ENCODE data around the gene MUC5B. TPM values are rescaled to one million over a fixed set of nuclear protein-coding genes. Genes with fewer than 3 reads are reported as not detected.

The MUC5B gene
- total RNA-seq, 1 donor from 2014 or later, result not detected

DNA sequence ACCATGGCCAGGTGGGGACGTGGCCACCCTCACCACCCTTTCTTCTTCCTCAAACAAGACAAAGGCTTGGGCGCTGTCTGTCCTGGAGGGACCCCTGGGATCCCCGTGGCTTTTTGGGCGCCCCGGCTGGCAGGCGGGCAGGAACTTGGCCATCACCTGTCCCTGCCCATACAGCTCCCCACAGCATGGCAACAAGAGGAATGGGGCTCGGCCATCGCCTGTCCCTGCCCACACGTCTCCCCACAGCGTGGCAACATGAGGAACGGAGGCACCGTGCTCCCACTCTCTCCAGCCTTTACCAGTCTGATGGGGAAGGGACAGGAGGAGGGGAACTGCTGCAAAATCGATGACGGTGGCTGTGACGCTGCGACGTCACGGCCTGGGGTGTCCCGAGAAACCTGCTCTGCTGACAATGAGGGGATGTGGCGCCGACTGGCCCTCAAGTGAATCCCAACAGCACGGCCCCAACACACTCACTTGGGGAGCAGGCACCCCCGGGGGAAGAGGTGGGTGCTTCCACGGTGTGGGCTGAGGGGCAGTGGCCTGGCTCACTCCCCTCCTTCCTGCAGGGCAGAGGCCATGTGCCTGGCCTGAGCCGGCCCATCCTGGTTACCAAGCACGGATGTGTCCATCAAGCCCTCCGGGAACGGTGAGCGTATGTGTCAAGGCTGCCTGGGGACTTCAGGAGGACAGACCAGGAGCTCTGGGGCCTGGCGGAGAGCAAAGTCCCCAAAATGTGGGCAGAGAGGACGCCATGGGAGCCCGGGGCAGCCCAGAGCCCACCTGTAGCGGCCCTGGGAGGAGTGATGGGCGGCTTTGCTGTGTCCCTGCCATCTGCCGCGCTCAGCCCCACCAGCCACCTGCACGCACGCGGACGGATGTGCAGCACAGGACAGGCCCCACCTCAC lies 56.2 kb downstream of the MUC5B start:
- DNase-seq (ENCODE audit: low read depth), result no peak

- no peak for DNase-seq (ENCODE audit: low read depth)
Observed at GRCh38 chr11:1279674-1280055, 56.8 kb downstream of the MUC5B start.

DNA sequence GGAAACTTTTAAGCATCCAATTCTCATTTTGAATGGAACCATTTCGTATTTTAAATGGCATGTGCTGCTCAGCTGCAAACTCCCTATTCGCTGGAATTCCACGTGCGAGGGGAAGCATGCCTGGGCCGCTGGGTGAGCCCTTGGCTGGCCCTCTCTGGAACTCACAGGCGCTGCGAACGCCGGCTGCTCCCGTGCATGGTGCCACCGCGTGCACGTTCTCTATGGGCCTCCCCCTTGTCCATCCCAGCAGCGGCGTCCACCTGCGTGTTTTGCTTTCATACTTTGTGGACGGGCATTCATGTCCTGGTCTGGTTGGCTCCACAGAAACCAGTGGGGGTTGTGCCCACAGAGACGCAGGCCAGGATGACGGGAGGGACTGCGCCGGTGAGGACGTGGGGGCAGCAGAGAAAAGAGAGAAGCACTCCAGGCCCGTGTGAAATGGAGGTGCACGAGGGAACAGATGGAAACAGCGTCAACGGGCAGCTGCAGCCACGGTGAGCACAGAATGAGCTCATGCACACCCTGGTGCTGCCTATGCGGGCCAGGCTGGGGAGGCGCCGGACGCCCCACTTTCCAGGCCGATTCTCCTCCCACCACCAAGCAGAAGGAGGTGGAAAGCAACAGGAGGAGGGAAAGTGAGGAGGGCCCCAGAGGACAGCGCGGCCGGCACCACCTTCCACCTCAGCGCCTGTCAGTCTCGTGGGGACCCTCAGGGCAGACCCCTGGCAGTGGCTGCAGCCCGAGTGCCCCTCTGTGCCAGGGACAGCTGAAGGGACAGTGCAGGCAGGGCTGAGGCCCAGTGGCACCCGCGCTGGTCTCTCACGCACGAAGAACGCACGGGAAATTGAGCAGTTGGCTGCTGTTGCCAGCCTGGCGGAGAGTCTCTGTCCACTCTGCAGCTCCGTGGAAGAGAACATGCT lies 57.5 kb downstream of the MUC5B start:
- no peak for DNase-seq (ENCODE audit: low read depth)

- DNase-seq (ENCODE audit: low read depth), result no peak
Observed at GRCh38 chr11:1281326-1281973, 58.6 kb downstream of the MUC5B start.

- no peak for DNase-seq (ENCODE audit: low read depth)
Observed at GRCh38 chr11:1281974-1282365, 59.1 kb downstream of the MUC5B start.

- no peak for DNase-seq (ENCODE audit: low read depth)
Observed at GRCh38 chr11:1283091-1283511, 60.2 kb downstream of the MUC5B start.

DNA sequence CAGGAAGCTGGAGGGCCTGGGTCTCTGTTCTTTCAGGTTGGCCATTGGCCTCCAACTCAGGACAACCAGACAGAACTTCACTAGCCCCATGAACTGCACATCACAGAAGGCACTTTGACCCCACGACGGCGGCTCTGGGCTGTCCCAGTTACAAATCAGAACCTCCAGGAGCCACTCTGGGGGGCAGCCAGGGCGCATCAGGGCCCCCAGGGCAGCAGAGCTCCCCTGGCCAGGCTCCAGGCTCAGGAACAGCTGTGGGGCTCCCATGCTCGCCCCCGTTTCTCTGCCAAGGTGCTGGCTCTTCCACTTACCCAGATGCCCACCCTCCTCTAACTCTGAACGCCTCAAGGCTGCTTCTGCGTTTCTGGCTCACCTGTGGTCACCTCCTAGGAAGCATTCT lies 61.0 kb downstream of the MUC5B start:
- no peak for DNase-seq (ENCODE audit: low read depth)

DNA sequence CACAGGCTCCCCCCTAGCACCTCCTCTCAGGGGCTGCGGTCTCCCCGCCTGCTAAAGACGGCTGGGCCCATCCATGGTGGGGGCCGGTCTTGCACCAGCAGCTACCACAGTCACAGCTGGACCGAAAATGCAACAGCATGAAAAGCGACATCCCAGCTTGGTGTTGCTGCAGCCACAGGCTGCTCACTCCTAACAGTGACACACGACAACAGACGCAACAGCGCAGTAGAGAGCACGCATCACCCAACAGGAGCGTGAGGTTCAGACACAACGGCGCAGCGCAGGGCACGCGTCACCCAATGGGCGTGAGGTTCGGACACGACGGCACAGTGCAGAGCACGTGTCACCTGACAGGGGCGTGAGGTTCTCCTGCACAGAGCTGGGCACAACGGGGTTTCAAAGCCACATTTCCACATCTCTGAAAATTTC lies 62.5 kb downstream of the MUC5B start:
- DNase-seq (ENCODE audit: low read depth), result no peak

GRCh38 chr11:1285876-1286275 lies 63.0 kb downstream of the MUC5B start:
- DNase-seq (ENCODE audit: low read depth), result no peak

DNA sequence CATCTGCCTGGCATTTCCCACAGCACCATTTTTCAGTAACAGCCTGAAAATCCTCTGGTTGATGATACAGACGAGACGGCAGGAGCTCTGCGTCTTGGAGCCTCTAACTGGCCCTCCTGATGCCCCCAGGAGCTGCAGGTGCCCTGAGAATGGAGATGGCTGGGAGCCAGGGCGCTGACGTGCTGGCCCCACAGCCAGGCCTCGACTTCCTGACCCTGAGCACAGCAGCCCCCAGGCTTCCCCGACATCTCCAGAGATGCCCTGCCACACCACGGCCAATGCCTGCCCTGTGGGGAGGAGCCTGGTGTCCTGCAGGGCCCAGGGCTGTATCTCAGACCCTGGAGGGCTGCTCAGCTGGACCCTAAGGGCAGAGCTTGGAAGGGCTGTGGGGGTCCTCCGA lies 65.1 kb downstream of the MUC5B start:
- DNase-seq (ENCODE audit: low read depth), result no peak

- DNase-seq (ENCODE audit: low read depth), result no peak
Observed at GRCh38 chr11:1288426-1289151, 65.7 kb downstream of the MUC5B start.

- DNase-seq (ENCODE audit: low read depth), result no peak
Observed at GRCh38 chr11:1289211-1289935, 66.5 kb downstream of the MUC5B start.

DNA sequence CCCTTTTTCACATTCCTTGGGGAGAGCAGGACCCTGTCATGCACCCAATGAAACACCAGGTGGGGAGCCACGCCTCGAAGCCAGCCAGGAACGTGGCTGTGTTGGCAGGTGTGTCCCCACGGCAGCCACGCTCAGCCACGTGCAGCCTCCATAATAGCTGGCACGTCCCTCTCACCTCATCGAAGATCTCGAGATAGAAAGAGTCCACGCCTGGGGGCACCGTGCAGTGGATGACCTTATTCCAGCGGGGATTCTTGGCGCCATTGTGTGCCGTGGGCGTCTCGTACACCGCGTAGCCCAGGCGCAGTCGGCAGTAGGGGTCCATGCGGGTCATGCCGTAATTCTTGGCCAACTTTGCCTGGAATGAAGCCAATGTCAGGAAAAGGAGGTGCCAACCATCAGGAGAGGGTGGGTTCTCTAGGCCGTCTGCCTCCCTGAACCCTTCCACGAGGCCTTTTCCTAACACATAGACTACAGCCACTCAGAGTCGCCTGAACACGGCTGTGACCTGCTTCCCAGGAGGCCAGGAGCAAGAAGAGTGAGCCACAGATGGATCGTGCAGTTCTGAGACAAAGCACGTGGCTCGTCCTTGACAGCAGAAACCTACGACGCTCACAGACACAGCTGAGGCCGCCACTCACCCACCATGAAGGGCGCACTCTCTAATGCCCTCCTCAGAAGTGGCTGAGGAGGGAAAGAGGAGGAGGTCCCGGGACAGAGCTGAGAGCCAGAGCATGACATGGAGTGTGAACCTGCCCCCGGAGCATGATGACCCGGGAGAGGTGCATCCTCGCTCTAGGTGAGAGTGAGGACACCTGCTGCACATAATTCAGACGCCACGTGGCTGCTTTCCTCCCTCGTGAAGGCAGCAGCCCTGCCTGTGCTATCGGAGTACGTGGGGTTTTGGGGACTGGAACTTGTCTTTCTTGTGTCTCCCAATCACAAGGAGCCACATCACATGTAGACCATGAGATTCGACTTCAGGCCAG lies 67.5 kb downstream of the MUC5B start:
- no peak for DNase-seq (ENCODE audit: low read depth)

- DNase-seq (ENCODE audit: low read depth), result no peak
Observed at GRCh38 chr11:1291295-1292017, 68.6 kb downstream of the MUC5B start.

DNA sequence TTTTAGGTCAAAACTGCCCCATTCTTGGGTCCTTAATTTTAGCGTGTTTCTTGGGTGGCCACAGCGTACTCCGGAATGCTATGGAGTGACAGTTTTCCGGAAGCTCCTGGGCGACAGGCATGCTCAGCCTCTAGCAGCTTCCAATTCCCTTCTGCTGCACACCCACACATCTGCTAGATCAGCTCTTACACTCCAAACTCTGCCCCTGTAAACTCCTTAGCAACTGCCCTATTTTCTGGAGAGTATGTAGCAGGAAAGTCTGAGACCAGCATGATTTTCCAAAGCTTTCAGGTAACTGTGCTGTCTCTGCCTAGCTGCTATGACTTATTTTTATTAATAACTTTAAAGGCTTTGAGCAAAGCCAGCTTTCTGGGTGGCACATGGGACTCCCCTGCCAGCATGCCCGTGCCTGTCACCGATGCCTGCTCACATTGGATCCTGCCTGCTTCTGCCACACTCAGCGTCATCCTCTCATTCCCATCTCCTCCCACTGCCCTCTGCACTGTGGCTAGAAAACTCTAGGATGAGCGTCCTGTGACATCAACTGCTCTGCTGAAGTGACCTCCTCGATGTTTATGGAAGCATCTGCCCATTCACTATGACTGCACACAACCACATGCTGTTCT lies 69.3 kb downstream of the MUC5B start:
- DNase-seq (ENCODE audit: low read depth), result no peak

DNA sequence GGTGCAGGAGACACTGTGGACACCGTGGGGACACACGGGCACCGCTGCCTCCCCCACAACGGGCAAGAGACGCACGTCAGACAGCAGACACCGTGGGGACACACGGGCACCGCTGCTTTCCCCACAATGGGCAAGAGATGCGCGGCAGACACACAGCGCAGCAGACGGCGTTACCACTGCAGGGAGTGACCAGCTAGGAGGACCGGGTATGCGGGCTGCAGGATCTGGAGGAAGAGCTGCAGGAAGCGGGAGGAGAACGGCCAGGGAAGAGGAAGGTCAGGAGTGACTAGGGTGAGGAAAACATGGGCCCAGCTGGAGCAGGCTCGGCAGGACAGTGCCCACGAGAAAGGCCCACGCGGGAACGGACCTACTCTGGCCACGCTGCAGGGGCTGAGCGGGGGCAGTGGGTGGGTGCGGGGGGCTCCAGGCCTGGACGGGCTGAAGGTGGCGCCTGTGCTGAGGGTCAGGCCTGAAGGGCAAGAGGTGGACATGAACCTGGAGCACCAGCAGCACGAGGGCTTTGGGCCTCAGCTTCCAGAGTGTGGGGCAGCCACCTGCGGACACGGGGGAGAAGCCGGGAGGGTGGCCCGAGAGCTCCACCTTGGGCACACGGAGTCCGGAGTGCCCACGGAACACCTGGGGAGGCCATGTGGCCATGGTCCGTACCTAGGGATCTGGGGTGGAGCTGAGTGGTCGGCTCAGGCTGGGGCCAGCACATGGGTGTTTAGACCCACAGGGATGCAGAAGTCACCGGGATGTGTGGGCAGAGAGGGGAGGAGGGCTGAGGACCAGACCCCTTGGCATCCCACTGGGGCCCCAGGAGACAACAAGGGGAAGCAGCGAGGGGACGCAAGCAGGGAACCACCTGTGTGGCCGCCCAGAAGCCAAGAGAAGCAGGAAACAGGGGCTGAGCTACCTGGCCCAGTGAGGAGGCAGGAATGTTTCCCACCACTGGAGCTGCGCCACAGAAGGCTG lies 70.1 kb downstream of the MUC5B start:
- no peak for DNase-seq (ENCODE audit: low read depth)

DNA sequence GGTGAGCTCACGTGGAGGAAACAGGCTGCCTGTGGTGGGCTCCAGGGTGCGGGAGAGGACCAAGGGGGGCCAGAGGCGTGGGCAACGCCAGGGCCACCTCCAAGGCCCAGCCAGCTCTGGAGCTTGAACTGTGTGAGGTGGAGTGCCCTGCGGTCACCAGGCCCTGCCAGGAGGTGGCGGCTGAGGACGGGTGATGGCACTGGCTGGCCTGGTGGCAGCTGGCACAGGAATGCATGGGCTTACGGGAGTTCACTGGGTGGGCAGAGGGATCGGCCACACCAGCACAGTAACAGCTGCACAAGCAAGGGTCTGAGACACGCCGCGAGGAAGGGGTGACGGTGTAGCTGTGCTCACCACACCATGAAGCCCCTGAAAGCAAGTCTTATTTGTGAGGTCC lies 70.8 kb downstream of the MUC5B start:
- DNase-seq (ENCODE audit: low read depth), result peak; percentile 68
